ENCODE measurements around the gene ZFYVE21. TPM values are rescaled to one million over a fixed set of nuclear protein-coding genes. Genes with fewer than 3 reads are reported as not detected.
A peak's percentile ranks its signal among the peaks of the same experiment; 100 is the strongest.

The ZFYVE21 gene
- total RNA-seq, 1 donor from 2014 or later = 53.9 TPM

DNA sequence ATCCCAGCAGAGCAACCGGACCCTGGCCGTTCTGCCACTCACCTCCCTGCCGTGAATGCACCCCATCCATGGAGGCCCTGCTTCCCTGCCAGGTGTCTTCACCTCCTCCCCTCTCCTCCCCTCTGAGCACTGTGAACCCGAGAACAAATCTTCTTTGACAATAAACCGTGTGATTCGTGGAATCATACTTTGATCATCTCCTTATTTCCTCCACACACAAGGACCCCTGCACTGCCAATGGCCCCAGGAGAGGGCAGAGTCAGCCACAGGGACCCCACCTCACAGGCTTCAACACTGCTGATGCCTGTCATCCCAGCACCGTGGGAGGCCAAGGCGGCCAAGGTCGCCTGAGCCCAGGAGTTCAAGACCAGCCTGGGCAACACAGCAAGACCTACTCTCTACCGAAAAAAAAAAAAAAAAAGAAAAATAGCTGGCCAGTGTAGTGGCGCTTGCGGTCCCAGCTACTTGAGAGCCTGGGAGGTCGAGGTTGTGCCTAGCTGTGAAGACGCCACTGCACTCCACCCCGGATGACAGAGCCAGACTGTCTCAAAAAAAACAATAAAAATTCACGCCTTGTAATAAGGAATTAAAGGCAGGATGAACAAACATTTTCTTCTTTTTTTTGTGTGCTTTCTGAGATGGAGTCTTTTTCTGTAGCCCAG is 1.4 kb upstream of the ZFYVE21 start:
- Histone ChIP-seq H3K27me3 (ENCODE audit: control insufficient read depth, insufficient read depth, low read length) (no peaks in the 10 kb centered on the region), H3K36me3 (ENCODE audit: control insufficient read depth, insufficient read depth, low read length) (no peaks in the 10 kb centered on the region), H3K4me3 (ENCODE audit: low read depth, low read length) (peak overlapping the region; percentile 57)
- TF ChIP-seq CTCF (IDR thresholded peaks at IDR 0.05; ENCODE audit: insufficient read depth, low read length, poor library complexity, severe bottlenecking) = no peak
- no peak for DNase-seq (ENCODE audit: low read depth)

DNA sequence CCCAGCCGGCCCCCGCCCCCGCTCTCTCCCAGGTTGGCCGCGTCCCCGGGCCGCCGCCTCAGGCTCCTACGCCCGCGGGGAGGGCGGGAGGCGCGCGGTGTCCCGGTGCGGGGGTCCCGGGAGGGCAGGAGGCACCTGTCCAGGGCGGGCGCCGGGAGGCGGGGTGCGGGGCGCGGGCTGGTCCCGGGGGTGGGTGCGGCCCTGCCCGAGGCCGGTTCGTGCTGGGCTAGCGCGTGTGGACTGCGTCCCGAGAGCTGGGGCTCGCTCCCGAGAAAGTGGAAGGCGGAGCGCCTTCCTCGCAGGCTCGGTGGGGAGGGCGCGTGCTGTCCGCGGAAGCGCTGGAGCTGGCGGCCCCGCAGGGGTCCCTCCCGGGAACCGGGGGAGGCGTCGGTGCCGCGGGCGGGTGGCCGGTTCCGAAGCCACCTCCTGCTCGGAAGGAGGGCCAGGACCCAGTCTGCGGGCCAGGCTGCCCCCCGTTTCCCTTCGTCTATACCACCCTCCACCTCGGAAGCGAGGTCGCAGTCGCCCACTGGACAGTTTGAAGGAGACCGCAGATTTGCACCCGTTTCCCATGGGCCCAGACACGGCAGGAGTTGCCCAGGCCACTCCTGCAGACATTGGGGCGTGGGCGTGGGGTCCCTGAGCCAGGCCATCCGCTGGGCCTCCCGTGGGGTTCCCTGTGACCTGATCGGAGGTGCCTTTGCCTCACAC is 636 bp downstream of the ZFYVE21 start:
- no peaks in the 10 kb centered on the region for H3K36me3 ChIP-seq (ENCODE audit: control insufficient read depth, insufficient read depth, low read length)
- H3K27me3 ChIP-seq (ENCODE audit: control insufficient read depth, insufficient read depth, low read length) = no peaks in the 10 kb centered on the region
- no peak for DNase-seq (ENCODE audit: low read depth)
- TF ChIP-seq CTCF (IDR thresholded peaks at IDR 0.05; ENCODE audit: insufficient read depth, low read length, poor library complexity, severe bottlenecking) = no peak
- H3K4me3 ChIP-seq (ENCODE audit: low read depth, low read length) = peak overlapping the region; percentile 84

DNA sequence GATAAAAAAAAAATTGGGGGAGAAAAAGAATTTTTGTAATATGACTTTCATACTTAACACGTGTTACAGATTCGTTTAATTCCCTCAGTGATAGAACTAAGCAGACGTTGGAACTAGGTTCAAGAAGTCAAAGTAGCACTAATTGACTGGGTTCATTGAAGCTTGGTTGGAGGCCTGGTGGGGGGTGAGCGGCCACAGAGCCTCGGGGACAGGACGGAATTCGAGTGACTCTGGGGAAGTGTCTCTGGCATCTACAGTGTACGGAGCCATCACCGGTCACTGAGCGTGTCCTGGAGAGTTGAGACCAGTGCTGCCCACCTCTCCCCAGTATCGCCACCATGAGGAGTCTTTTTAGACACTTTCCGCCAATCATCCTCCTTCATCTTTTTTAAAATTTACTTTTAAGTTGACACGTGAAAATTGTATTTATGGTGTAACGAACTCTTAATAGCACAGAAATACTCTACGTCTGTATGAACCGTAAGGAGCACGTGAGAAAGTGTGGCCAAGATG is 1.3 kb downstream of the ZFYVE21 start:
- Histone ChIP-seq H3K27me3 (ENCODE audit: control insufficient read depth, insufficient read depth, low read length) (no peaks in the 10 kb centered on the region), H3K36me3 (ENCODE audit: control insufficient read depth, insufficient read depth, low read length) (no peaks in the 10 kb centered on the region), H3K4me3 (ENCODE audit: low read depth, low read length) (peak overlapping the region; percentile 84)
- DNase-seq (ENCODE audit: low read depth) = no peak
- no peak for TF ChIP-seq CTCF (IDR thresholded peaks at IDR 0.05; ENCODE audit: insufficient read depth, low read length, poor library complexity, severe bottlenecking)

DNA sequence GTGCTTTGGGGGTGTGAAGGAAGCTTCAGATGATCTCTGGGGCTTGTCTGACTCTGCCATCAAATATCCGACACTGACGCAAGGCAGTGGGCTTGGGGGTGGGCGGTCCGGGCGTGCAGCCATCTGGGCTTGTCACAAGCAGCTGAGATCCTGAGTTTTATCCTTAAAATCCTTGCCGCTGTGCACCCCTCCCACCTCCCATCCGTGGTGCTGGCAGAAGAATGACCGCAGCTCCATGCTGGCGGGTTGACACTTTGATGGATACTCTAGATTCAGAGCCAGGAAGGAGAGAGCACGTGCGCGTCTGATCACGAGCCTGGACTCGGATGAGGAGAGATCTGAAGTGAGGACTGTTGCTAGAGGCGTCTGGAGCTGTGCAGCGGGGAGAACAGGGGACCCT is 3.0 kb downstream of the ZFYVE21 start:
- Histone ChIP-seq H3K27me3 (ENCODE audit: control insufficient read depth, insufficient read depth, low read length) (no peaks in the 10 kb centered on the region), H3K36me3 (ENCODE audit: control insufficient read depth, insufficient read depth, low read length) (no peaks in the 10 kb centered on the region), H3K4me3 (ENCODE audit: low read depth, low read length) (no peak overlapping the region)
- no peak for TF ChIP-seq CTCF (IDR thresholded peaks at IDR 0.05; ENCODE audit: insufficient read depth, low read length, poor library complexity, severe bottlenecking)
- DNase-seq (ENCODE audit: low read depth) = no peak

GRCh38 chr14:103719751-103720150 is 4.1 kb downstream of the ZFYVE21 start:
- H3K4me3 ChIP-seq (ENCODE audit: low read depth, low read length) = no peak overlapping the region
- no peaks in the 10 kb centered on the region for H3K36me3 ChIP-seq (ENCODE audit: control insufficient read depth, insufficient read depth, low read length)
- no peak for TF ChIP-seq CTCF (IDR thresholded peaks at IDR 0.05; ENCODE audit: insufficient read depth, low read length, poor library complexity, severe bottlenecking)
- DNase-seq (ENCODE audit: low read depth) = no peak
- H3K27me3 ChIP-seq (ENCODE audit: control insufficient read depth, insufficient read depth, low read length) = no peaks in the 10 kb centered on the region
